ENCODE results near the gene SLC28A2.
A peak's percentile ranks its signal among the peaks of the same experiment; 100 is the strongest.
"Not testable (repeated sequence)": the region's sequence is repeated elsewhere in the genome, so short reads cannot be mapped to it uniquely, and the experiment has no call there.

Gene SLC28A2

GRCh38 chr15:45262906-45263461 is 10.9 kb downstream of the SLC28A2 start:
- no peak for DNase-seq

- no peak for DNase-seq
Measured at GRCh38 chr15:45263854-45264253, 11.8 kb downstream of the SLC28A2 start.

- DNase-seq: no peak
Measured at GRCh38 chr15:45265506-45265905, 13.5 kb downstream of the SLC28A2 start.

- DNase-seq: no peak
Measured at GRCh38 chr15:45268135-45268534, 16.1 kb downstream of the SLC28A2 start.

- no peak for DNase-seq
Measured at GRCh38 chr15:45274636-45275380, 22.8 kb downstream of the SLC28A2 start.

- DNase-seq: peak in 1 of 56 donors; percentile 6
Measured at GRCh38 chr15:45276831-45277230, 24.8 kb downstream of the SLC28A2 start.

GRCh38 chr15:45279024-45279698 is 27.1 kb downstream of the SLC28A2 start:
- peak; percentile 88 to 99 (median 98) for DNase-seq

GRCh38 chr15:45285413-45285812 is 33.4 kb downstream of the SLC28A2 start:
- DNase-seq: no peak

- no peak for DNase-seq
Measured at GRCh38 chr15:45287390-45287956, 35.4 kb downstream of the SLC28A2 start.

- no peak for DNase-seq
Measured at GRCh38 chr15:45288947-45289346, 36.9 kb downstream of the SLC28A2 start.

GRCh38 chr15:45291822-45292582 is 40.0 kb downstream of the SLC28A2 start:
- no peak for DNase-seq

GRCh38 chr15:45293326-45293725 is 41.3 kb downstream of the SLC28A2 start:
- not testable (repeated sequence) for DNase-seq

- DNase-seq: not testable (repeated sequence)
Measured at GRCh38 chr15:45298964-45299378, 46.9 kb downstream of the SLC28A2 start.

- no peak for DNase-seq
Measured at GRCh38 chr15:45304711-45305110, 52.7 kb downstream of the SLC28A2 start.

GRCh38 chr15:45306105-45306504 is 54.1 kb downstream of the SLC28A2 start:
- DNase-seq: no peak

- no peak for DNase-seq
Measured at GRCh38 chr15:45307230-45307924, 55.3 kb downstream of the SLC28A2 start.

- DNase-seq: not testable (repeated sequence)
Measured at GRCh38 chr15:45314117-45314516, 62.1 kb downstream of the SLC28A2 start.

GRCh38 chr15:45314960-45315359 is 62.9 kb downstream of the SLC28A2 start:
- peak in 2 of 56 donors; percentile 6 to 35 for DNase-seq

- no peak for DNase-seq
Measured at GRCh38 chr15:45319472-45320214, 67.6 kb downstream of the SLC28A2 start.

All from amygdala (tissue), 56 donors.